Brain microvascular endothelial cell (primary cell): Measurements from ENCODE around the gene ADAM8.

Source experiments
- DNase-seq: peaks from one replicate; pipeline ENCODE4 v3.0.0-alpha.2; 2020
- H3K27ac ChIP-seq: fragments of 250-450 bp; sonication (Bioruptor Pico); 2 replicates; pipeline ENCODE4 v1.5.1; 2020; ENCODE audit warnings: mild to moderate bottlenecking, moderate library complexity
- H3K27me3 ChIP-seq: fragments of 250-450 bp; sonication (Bioruptor Pico); replicated peaks from 2 replicates; pipeline ENCODE4 v1.5.1; 2020; ENCODE audit warnings: mild to moderate bottlenecking
- H3K36me3 ChIP-seq: fragments of 250-450 bp; sonication (Bioruptor Pico); replicated peaks from 2 replicates; pipeline ENCODE4 v1.5.1; 2020; ENCODE audit warnings: mild to moderate bottlenecking
- H3K4me3 ChIP-seq: 2 replicates; pipeline ENCODE4 v1.5.1; 2011; ENCODE audit warnings: low read depth, mild to moderate bottlenecking, control low read depth, low read length, moderate library complexity
- CTCF ChIP-seq: IDR thresholded peaks from 2 replicates; pipeline ENCODE4 v1.5.1; 2011; ENCODE audit warnings: low read depth, mild to moderate bottlenecking, moderate library complexity, low read length, control low read depth, inconsistent platforms; ENCODE audit errors: missing control alignments
- in situ Hi-C: cut with HindIII; loops from 2 replicates; pipeline ENCODE4 v1.10.0; 2017; ENCODE audit warnings: low sequenced_read_pairs, low pct_ligation_motif_present

The ADAM8 gene

GRCh38 chr10:133243593-133243992, 33.1 kb downstream of the ADAM8 start:
- no peak for DNase-seq
- Histone ChIP-seq H3K27ac (no peak overlapping the region), H3K4me3 (no peak overlapping the region), H3K36me3 (no peaks in the 10 kb centered on the region), H3K27me3 (peaks cover 17% of the 10 kb centered on the region)
- in situ Hi-C loops = no loop called here
- no peak for TF ChIP-seq CTCF

GRCh38 chr10:133242611-133243356, 33.9 kb downstream of the ADAM8 start:
- peaks cover 25% of the 10 kb centered on the region for H3K27me3 ChIP-seq
- no peak for DNase-seq
- TF ChIP-seq CTCF = no peak
- no peaks in the 10 kb centered on the region for H3K36me3 ChIP-seq
- no peak overlapping the region for H3K27ac ChIP-seq
- H3K4me3 ChIP-seq = no peak overlapping the region
- in situ Hi-C loops = no loop called here

GRCh38 chr10:133241501-133242205, 35.0 kb downstream of the ADAM8 start:
- no peaks in the 10 kb centered on the region for H3K36me3 ChIP-seq
- in situ Hi-C loops = no loop called here
- H3K27ac ChIP-seq = no peak overlapping the region
- H3K4me3 ChIP-seq = no peak overlapping the region
- DNase-seq = no peak
- TF ChIP-seq CTCF = no peak
- H3K27me3 ChIP-seq = peaks cover 34% of the 10 kb centered on the region

GRCh38 chr10:133239990-133240389, 36.7 kb downstream of the ADAM8 start:
- peaks cover 49% of the 10 kb centered on the region for H3K27me3 ChIP-seq

GRCh38 chr10:133238466-133238804, 38.2 kb downstream of the ADAM8 start:
- no peak for DNase-seq
- H3K27me3 ChIP-seq = peaks cover 53% of the 10 kb centered on the region
- H3K4me3 ChIP-seq = no peak overlapping the region
- TF ChIP-seq CTCF = no peak
- in situ Hi-C loops = no loop called here
- H3K36me3 ChIP-seq = no peaks in the 10 kb centered on the region
- H3K27ac ChIP-seq = no peak overlapping the region

More at GRCh38 chr10:133239990-133240389, 36.7 kb downstream of the ADAM8 start:
- DNase-seq = no peak
- Histone ChIP-seq H3K36me3 (no peaks in the 10 kb centered on the region), H3K27ac (no peak overlapping the region), H3K4me3 (no peak overlapping the region)
- in situ Hi-C loops = no loop called here
- TF ChIP-seq CTCF = no peak
